HL-60 (cell line): Measurements from ENCODE around the gene R3HCC1L.

Experiments used
- DNase-seq, 2 experiments: peaks; one replicate each; pipeline ENCODE4 v3.0.0-alpha.2; 2010 to 2020; ENCODE audit warnings: low read depth in 1 of 2, low spot score in 1 of 2
- H3K27ac ChIP-seq: fragments of 250-450 bp; sonication (Bioruptor Pico); replicated peaks from 2 replicates; pipeline ENCODE4 v1.5.1; 2020; ENCODE audit warnings: mild to moderate bottlenecking, moderate library complexity
- H3K27me3 ChIP-seq: fragments of 250-450 bp; sonication (Bioruptor Pico); 2 replicates; pipeline ENCODE4 v1.5.1; 2021; ENCODE audit warnings: mild to moderate bottlenecking, moderate library complexity; ENCODE audit not compliant: insufficient read depth, poor library complexity, severe bottlenecking
- H3K4me3 ChIP-seq: replicated peaks from 2 replicates; pipeline ENCODE4 v1.5.1; 2011; ENCODE audit warnings: mild to moderate bottlenecking, control low read depth, low read length; ENCODE audit not compliant: insufficient read depth
- GABPA ChIP-seq: IDR thresholded peaks from 2 replicates; pipeline ENCODE4 v1.6.1; 2012; ENCODE audit warnings: low read depth
- POLR2AphosphoS5 ChIP-seq: IDR thresholded peaks from 2 replicates; pipeline ENCODE4 v1.6.1; 2012; ENCODE audit warnings: low read depth
- SPI1 ChIP-seq: IDR thresholded peaks from 2 replicates; pipeline ENCODE4 v1.6.1; 2012; ENCODE audit warnings: low read depth, mild to moderate bottlenecking, borderline replicate concordance
- TF ChIP-seq, protein P1 (sequence below): IDR thresholded peaks from one replicate; pipeline ENCODE4 v1.5.1; 2011; ENCODE audit warnings: low read length, control low read depth, inconsistent platforms; ENCODE audit not compliant: insufficient read depth
- TF ChIP-seq, protein P2 (sequence below): IDR thresholded peaks from 2 replicates; pipeline ENCODE4 v1.6.1; 2012; ENCODE audit warnings: low read depth; ENCODE audit not compliant: insufficient replicate concordance

Gene R3HCC1L

GRCh38 chr10:98231417-98231816, 97.0 kb downstream of the R3HCC1L start:
- DNase-seq = no peak
- no peak overlapping the region for H3K4me3 ChIP-seq
- TF ChIP-seq, protein P1, sequence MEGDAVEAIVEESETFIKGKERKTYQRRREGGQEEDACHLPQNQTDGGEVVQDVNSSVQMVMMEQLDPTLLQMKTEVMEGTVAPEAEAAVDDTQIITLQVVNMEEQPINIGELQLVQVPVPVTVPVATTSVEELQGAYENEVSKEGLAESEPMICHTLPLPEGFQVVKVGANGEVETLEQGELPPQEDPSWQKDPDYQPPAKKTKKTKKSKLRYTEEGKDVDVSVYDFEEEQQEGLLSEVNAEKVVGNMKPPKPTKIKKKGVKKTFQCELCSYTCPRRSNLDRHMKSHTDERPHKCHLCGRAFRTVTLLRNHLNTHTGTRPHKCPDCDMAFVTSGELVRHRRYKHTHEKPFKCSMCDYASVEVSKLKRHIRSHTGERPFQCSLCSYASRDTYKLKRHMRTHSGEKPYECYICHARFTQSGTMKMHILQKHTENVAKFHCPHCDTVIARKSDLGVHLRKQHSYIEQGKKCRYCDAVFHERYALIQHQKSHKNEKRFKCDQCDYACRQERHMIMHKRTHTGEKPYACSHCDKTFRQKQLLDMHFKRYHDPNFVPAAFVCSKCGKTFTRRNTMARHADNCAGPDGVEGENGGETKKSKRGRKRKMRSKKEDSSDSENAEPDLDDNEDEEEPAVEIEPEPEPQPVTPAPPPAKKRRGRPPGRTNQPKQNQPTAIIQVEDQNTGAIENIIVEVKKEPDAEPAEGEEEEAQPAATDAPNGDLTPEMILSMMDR = no peak
- TF ChIP-seq POLR2AphosphoS5 = no peak
- no peak for TF ChIP-seq SPI1
- TF ChIP-seq, protein P2, sequence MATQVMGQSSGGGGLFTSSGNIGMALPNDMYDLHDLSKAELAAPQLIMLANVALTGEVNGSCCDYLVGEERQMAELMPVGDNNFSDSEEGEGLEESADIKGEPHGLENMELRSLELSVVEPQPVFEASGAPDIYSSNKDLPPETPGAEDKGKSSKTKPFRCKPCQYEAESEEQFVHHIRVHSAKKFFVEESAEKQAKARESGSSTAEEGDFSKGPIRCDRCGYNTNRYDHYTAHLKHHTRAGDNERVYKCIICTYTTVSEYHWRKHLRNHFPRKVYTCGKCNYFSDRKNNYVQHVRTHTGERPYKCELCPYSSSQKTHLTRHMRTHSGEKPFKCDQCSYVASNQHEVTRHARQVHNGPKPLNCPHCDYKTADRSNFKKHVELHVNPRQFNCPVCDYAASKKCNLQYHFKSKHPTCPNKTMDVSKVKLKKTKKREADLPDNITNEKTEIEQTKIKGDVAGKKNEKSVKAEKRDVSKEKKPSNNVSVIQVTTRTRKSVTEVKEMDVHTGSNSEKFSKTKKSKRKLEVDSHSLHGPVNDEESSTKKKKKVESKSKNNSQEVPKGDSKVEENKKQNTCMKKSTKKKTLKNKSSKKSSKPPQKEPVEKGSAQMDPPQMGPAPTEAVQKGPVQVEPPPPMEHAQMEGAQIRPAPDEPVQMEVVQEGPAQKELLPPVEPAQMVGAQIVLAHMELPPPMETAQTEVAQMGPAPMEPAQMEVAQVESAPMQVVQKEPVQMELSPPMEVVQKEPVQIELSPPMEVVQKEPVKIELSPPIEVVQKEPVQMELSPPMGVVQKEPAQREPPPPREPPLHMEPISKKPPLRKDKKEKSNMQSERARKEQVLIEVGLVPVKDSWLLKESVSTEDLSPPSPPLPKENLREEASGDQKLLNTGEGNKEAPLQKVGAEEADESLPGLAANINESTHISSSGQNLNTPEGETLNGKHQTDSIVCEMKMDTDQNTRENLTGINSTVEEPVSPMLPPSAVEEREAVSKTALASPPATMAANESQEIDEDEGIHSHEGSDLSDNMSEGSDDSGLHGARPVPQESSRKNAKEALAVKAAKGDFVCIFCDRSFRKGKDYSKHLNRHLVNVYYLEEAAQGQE = no peak
- TF ChIP-seq GABPA = no peak
- H3K27me3 ChIP-seq = no peaks in the 10 kb centered on the region
- H3K27ac ChIP-seq = no peak overlapping the region

- Histone ChIP-seq H3K27me3 (no peaks in the 10 kb centered on the region), H3K27ac (no peak overlapping the region)
Measured at GRCh38 chr10:98235846-98236245, 101.4 kb downstream of the R3HCC1L start.

GRCh38 chr10:98236862-98237261, 102.4 kb downstream of the R3HCC1L start:
- Histone ChIP-seq H3K27me3 (no peaks in the 10 kb centered on the region), H3K27ac (no peak overlapping the region), H3K4me3 (no peak overlapping the region)
- DNase-seq = no peak
- TF ChIP-seq, protein P1 = no peak
- no peak for TF ChIP-seq GABPA
- TF ChIP-seq, protein P2 = no peak
- no peak for TF ChIP-seq SPI1
- no peak for TF ChIP-seq POLR2AphosphoS5

More at GRCh38 chr10:98235846-98236245, 101.4 kb downstream of the R3HCC1L start:
- DNase-seq = no peak
- TF ChIP-seq, protein P2 = no peak
- TF ChIP-seq SPI1 (no peak), GABPA (no peak), POLR2AphosphoS5 (no peak)
- TF ChIP-seq, protein P1 = no peak
- no peak overlapping the region for H3K4me3 ChIP-seq
